Measurements from ENCODE around the gene ERC2. TPM values are rescaled to one million over a fixed set of nuclear protein-coding genes. Genes with fewer than 3 reads are reported as not detected.

Gene ERC2
- total RNA-seq, 1 donor from 2014 or later = under 0.01 TPM

- H3K36me3 ChIP-seq (ENCODE audit: control insufficient read depth, insufficient read depth, low read length) = no peaks in the 10 kb centered on the region
- H3K27me3 ChIP-seq (ENCODE audit: control insufficient read depth, insufficient read depth, low read length) = no peaks in the 10 kb centered on the region
- no peak overlapping the region for H3K4me3 ChIP-seq (ENCODE audit: low read depth, low read length)
- no peak for FAIRE-seq
- no peak for DNase-seq (ENCODE audit: low read depth)
- TF ChIP-seq CTCF (IDR thresholded peaks at IDR 0.05; ENCODE audit: insufficient read depth, low read length, severe bottlenecking) = no peak
Observed at GRCh38 chr3:55570271-55570711, 898.0 kb downstream of the ERC2 start.

GRCh38 chr3:55569033-55569599 lies 899.2 kb downstream of the ERC2 start:
- no peaks in the 10 kb centered on the region for H3K27me3 ChIP-seq (ENCODE audit: control insufficient read depth, insufficient read depth, low read length)
- FAIRE-seq = no peak
- no peak for DNase-seq (ENCODE audit: low read depth)
- no peak for TF ChIP-seq CTCF (IDR thresholded peaks at IDR 0.05; ENCODE audit: insufficient read depth, low read length, severe bottlenecking)
- no peak overlapping the region for H3K4me3 ChIP-seq (ENCODE audit: low read depth, low read length)
- no peaks in the 10 kb centered on the region for H3K36me3 ChIP-seq (ENCODE audit: control insufficient read depth, insufficient read depth, low read length)

DNA sequence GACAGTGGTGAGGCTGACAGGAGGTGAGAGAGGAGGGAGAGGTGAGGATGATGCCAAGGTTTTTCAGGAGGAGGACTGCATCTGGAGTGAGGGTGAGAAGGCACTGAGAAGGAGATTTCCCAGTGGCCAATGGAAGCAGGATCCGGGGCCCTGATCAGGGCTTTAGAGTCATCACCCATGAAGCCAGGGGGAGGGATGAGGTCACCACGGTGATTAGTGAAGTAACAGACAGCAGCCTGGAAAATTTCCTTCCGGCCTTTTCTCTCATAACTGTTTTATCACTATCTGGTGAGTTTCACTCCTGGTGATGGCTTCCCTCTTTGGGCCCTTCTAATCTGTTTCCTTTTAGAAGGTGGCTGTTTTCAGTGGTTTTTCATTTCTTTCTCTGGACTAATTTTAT lies 900.7 kb downstream of the ERC2 start:
- no peak for TF ChIP-seq CTCF (IDR thresholded peaks at IDR 0.05; ENCODE audit: insufficient read depth, low read length, severe bottlenecking)
- H3K36me3 ChIP-seq (ENCODE audit: control insufficient read depth, insufficient read depth, low read length) = no peaks in the 10 kb centered on the region
- no peak for DNase-seq (ENCODE audit: low read depth)
- no peaks in the 10 kb centered on the region for H3K27me3 ChIP-seq (ENCODE audit: control insufficient read depth, insufficient read depth, low read length)
- no peak overlapping the region for H3K4me3 ChIP-seq (ENCODE audit: low read depth, low read length)
- no peak for FAIRE-seq

GRCh38 chr3:55567121-55567520 lies 901.1 kb downstream of the ERC2 start:
- H3K36me3 ChIP-seq (ENCODE audit: control insufficient read depth, insufficient read depth, low read length) = no peaks in the 10 kb centered on the region
- no peak overlapping the region for H3K4me3 ChIP-seq (ENCODE audit: low read depth, low read length)
- DNase-seq (ENCODE audit: low read depth) = no peak
- no peaks in the 10 kb centered on the region for H3K27me3 ChIP-seq (ENCODE audit: control insufficient read depth, insufficient read depth, low read length)
- no peak for FAIRE-seq
- TF ChIP-seq CTCF (IDR thresholded peaks at IDR 0.05; ENCODE audit: insufficient read depth, low read length, severe bottlenecking) = no peak

DNA sequence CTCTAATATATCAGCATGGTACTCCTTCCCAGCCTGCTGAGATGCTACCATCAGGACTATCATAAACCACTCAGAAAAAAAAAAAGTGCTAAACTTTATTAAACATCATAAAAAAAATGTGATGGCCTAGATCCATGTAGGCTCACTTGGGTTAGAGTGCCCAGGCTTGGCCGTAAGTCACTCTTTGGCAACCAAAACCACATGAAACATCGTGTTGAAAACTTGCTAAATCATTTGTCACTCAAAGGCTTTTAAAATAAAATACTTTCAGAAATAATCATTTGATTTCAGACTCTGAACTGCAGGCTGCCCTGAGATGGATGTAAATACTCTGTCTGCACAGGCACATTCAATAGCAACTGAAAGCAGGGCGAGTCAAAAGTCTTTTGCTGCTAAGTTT lies 902.7 kb downstream of the ERC2 start:
- Histone ChIP-seq H3K36me3 (ENCODE audit: control insufficient read depth, insufficient read depth, low read length) (no peaks in the 10 kb centered on the region), H3K4me3 (ENCODE audit: low read depth, low read length) (no peak overlapping the region), H3K27me3 (ENCODE audit: control insufficient read depth, insufficient read depth, low read length) (no peaks in the 10 kb centered on the region)
- no peak for DNase-seq (ENCODE audit: low read depth)
- FAIRE-seq = no peak
- no peak for TF ChIP-seq CTCF (IDR thresholded peaks at IDR 0.05; ENCODE audit: insufficient read depth, low read length, severe bottlenecking)

DNA sequence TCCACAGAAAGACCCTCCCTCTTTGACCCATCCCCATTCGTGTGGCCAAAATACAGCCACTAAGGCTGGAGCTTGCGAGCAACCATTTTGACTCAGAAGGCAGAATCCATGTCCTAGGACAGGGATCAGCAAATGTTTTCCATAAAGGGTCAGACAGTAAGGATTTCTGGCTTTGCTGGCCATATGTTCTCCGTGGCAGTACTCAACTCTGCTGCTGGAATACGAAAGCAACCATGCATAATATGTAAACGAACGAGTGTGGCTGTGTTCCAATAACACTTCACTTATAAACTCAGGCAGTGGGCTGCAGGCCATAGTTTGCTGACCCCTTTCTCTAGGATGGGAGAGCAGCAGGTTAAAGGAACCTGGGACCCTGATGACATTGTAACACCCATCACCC lies 903.5 kb downstream of the ERC2 start:
- FAIRE-seq (no peak), DNase-seq (ENCODE audit: low read depth) (no peak)
- no peak overlapping the region for H3K4me3 ChIP-seq (ENCODE audit: low read depth, low read length)
- no peaks in the 10 kb centered on the region for H3K36me3 ChIP-seq (ENCODE audit: control insufficient read depth, insufficient read depth, low read length)
- no peaks in the 10 kb centered on the region for H3K27me3 ChIP-seq (ENCODE audit: control insufficient read depth, insufficient read depth, low read length)
- no peak for TF ChIP-seq CTCF (IDR thresholded peaks at IDR 0.05; ENCODE audit: insufficient read depth, low read length, severe bottlenecking)
